Right atrium auricular region (tissue), 2 donors: ENCODE results near the gene EPB41L4B. TPM values are rescaled to one million over a fixed set of nuclear protein-coding genes. Genes with fewer than 3 reads are reported as not detected.
"Not testable (repeated sequence)": the region's sequence is repeated elsewhere in the genome, so short reads cannot be mapped to it uniquely, and the experiment has no call there.

Experiments used
- DNase-seq: peaks from one replicate; pipeline ENCODE4 v3.0.0-alpha.2; 2019; ENCODE audit warnings: low spot score
- H3K27ac ChIP-seq, 2 donors: fragments of 200-600 bp; sonication (generic); 1 replicate in 1 of 2; 2 replicates in 1 of 2; pipeline ENCODE4 v1.5.1; 2016 to 2019
- H3K27me3 ChIP-seq, 2 donors: fragments of 200-600 bp; sonication (generic); one replicate each; pipeline versions ENCODE4 v1.5.1 to v1.6.0; 2017 to 2019
- H3K36me3 ChIP-seq: fragments of 200-600 bp; sonication (generic); one replicate; pipeline ENCODE4 v1.5.1; 2016
- H3K4me1 ChIP-seq, 2 donors: fragments of 200-600 bp; sonication (generic); one replicate each; pipeline versions ENCODE4 v1.5.1 to v1.6.0; 2017 to 2019
- H3K4me3 ChIP-seq, 2 donors: fragments of 200-600 bp; sonication (generic); 1 replicate in 1 of 2; 2 replicates in 1 of 2; pipeline ENCODE4 v1.5.1; 2017 to 2019; ENCODE audit warnings: mild to moderate bottlenecking in 1 of 2, moderate library complexity in 1 of 2
- H3K9me3 ChIP-seq, 2 donors: fragments of 200-600 bp; sonication (generic); one replicate each; pipeline ENCODE4 v1.5.1; 2019
- CTCF ChIP-seq, 2 donors: fragments of 200-600 bp; sonication (generic); IDR thresholded peaks; one replicate each; pipeline ENCODE4 v1.5.1; 2019; ENCODE audit warnings: antibody characterized with exemption in 2 of 2
- total RNA-seq, 2 donors: library from RNA; depleted of rRNA; stranded (reverse); fragments of >200 nt; gene quantifications; one replicate each; pipeline ENCODE4 v1.1.0, GENCODE V29; 2016

Gene EPB41L4B
- total RNA-seq, 2 donors from 2014 or later, result 15.3 to 30.4 TPM

- H3K36me3 ChIP-seq, result no peaks in the 10 kb centered on the region
- no peak overlapping the region for H3K4me3 ChIP-seq
- no peak for TF ChIP-seq CTCF (IDR thresholded peaks at IDR 0.05)
- no peak for DNase-seq
- no peak overlapping the region for H3K27ac ChIP-seq
- no peaks in the 10 kb centered on the region for H3K4me1 ChIP-seq
- H3K27me3 ChIP-seq, result no peaks in the 10 kb centered on the region
- H3K9me3 ChIP-seq, result no peaks in the 10 kb centered on the region
These were observed 186.7 kb downstream of the EPB41L4B start for GRCh38 chr9:109134167-109134578.

GRCh38 chr9:109133533-109133932, 187.3 kb downstream of the EPB41L4B start:
- no peak for TF ChIP-seq CTCF (IDR thresholded peaks at IDR 0.05)
- Histone ChIP-seq H3K27me3 (no peaks in the 10 kb centered on the region), H3K9me3 (no peaks in the 10 kb centered on the region), H3K36me3 (no peaks in the 10 kb centered on the region), H3K4me1 (no peaks in the 10 kb centered on the region), H3K4me3 (no peak overlapping the region), H3K27ac (no peak overlapping the region)
- no peak for DNase-seq

DNA sequence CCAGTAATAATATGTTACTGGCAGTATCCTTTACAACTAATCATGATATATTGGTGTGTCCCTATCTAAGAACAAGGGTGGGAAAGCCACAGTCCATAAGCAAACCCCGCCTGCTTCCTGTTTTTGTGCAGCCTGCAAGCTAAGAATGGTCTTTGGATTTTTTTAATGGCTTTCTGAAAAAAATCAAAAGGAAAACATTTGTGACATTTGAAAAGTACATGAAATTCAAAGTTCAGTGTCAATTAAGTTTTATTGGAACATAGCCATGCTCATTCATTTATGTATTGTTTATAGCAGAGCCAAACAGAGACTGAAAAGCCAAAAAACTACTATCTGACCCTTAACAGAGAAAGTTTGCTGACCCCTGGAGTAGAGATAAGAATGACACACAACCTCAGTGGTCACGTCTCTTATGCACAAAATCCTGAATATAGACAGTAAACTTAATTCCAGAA, 188.3 kb downstream of the EPB41L4B start:
- Histone ChIP-seq H3K27me3 (no peaks in the 10 kb centered on the region), H3K4me1 (no peaks in the 10 kb centered on the region), H3K27ac (no peak overlapping the region), H3K4me3 (no peak overlapping the region), H3K9me3 (no peaks in the 10 kb centered on the region), H3K36me3 (no peaks in the 10 kb centered on the region)
- no peak for DNase-seq
- TF ChIP-seq CTCF (IDR thresholded peaks at IDR 0.05), result no peak

DNA sequence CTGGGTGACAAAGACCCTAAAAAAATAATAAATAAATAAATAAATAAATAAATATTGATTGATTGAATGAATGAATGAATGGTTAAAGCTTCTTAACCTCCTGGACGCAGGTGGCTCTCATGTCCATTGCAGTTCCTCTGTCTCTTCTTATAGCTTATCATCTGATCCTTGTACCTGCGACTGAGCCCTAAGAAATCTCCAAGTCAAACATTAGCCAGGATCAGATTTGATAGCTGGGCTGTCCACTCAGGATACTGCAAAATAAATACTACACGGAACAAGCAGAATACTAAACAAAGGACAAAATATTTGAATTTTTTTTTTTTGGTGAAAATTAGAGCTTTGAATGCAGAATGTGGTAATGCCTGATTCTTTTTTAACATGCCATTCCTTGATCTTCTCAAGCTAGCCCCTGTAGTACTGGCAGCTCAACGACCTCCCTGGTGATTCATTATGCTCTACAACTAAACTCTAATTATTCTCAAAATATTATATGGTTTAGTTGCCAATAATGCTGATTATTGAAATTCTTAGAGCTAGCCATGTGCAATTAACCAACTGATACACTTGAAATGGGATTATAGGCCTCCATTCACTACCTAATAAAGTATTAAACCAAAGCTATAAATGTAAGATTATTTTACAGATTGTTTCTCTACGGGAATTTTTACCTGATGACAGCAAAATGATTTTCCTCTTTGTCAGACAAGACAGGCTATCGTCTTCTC, 191.2 kb downstream of the EPB41L4B start:
- H3K9me3 ChIP-seq, result no peaks in the 10 kb centered on the region
- TF ChIP-seq CTCF (IDR thresholded peaks at IDR 0.05), result no peak

DNA sequence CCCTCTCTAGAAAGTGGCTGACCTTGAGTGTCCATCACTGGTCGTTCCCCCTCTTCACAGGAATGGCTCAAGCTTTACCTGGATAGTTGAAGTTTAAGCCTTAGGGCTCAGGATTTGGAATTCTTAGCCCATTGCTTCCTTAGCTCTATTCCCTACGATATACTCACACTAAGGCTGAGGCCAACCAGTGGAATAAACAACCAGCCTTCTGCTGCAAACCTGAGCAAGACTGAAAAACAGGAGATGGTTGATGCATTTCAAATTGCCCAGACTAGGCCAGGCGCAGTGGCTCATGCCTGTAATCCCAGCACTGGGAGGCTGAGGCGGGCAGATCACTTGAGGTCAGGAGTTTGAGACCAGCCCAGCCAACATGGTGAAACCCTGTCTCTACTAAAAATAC, 194.2 kb downstream of the EPB41L4B start:
- H3K27ac ChIP-seq, H3K4me3 ChIP-seq, DNase-seq, H3K9me3 ChIP-seq, H3K27me3 ChIP-seq, H3K36me3 ChIP-seq, H3K4me1 ChIP-seq: not testable (repeated sequence)

More for the DNA sequence above, 191.2 kb downstream of the EPB41L4B start:
- Histone ChIP-seq H3K27ac (no peak overlapping the region), H3K4me3 (no peak overlapping the region), H3K4me1 (no peaks in the 10 kb centered on the region), H3K27me3 (no peaks in the 10 kb centered on the region), H3K36me3 (no peaks in the 10 kb centered on the region)
- DNase-seq, result no peak

- Histone ChIP-seq H3K4me1 (peaks cover 0 to 5% of the 10 kb centered on the region in 2 donors), H3K9me3 (no peaks in the 10 kb centered on the region), H3K36me3 (no peaks in the 10 kb centered on the region), H3K27me3 (no peaks in the 10 kb centered on the region), H3K4me3 (no peak overlapping the region), H3K27ac (no peak overlapping the region)
- DNase-seq, result no peak
- no peak for TF ChIP-seq CTCF (IDR thresholded peaks at IDR 0.05)
These were observed 196.7 kb downstream of the EPB41L4B start for GRCh38 chr9:109124121-109124520.
